Measurements from ENCODE around the gene NUTM1. TPM values are rescaled to one million over a fixed set of nuclear protein-coding genes. Genes with fewer than 3 reads are reported as not detected.

NUTM1 gene
- total RNA-seq (not detected in 2 replicates), polyA plus RNA-seq (not detected in 2 replicates), polyA minus RNA-seq (0.17 TPM in 1 of 2 replicates, not detected in the other)
- total RNA-seq (2013), result not detected

DNA sequence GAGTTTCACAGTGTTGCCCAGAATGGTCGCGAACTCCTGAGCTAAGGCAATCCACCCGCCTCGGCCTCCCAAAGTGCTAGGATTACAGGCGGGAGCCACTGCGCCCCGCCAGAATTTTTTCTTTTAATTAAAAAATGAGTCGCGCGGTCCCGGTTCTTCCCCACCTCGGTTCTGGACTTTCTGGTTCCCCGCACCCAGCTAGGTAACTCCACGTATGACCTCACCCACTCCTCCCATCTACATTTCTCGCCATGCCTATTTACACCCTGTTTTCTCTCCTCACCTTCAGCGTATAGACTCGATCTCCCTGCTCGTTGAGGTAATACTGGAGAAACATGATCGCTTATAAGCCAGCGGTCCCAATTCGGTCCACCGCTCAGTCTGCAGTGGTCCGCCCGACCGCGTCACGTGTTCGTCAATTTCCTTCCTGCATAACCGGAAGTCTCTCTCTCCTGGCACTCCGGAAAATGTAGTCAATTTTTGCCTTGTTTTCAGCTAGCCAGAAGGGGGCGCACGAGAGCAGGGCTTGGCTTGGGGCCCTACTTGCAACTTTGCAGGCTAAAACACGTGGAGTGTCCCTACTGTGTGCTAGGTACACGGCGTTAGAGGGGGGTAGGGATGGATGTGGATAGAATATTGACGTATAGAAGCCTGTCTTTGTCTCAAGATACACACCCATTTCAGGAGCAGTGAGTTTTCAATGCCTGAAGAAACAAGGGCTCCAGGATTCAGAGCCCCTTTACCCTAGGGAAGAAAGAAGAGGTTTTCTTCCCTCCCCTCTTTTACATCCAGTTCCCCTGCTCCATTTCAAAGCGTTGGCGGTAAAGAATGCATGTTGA lies at the start of gene NUTM1, which contains the start of gene NOP10:
Gene NUTM1 (plus strand): TSS at position 579 of the 839 bp plus-strand sequence. CDS start 382 bp downstream, outside the sequence.
Gene NOP10 (minus strand): TSS at position 400 of the 839 bp plus-strand sequence. CDS start 63 bp downstream, at position 337.
- H3K9me3 ChIP-seq (ENCODE audit: control extremely low read depth in 1 of 3, control insufficient read depth in 2 of 3, insufficient read depth in 1 of 3, low read length in 2 of 3), result no peaks in the 10 kb centered on the region
- Mint-ChIP-seq H3K27me3 (no peaks in the 10 kb centered on the region), H3K4me1 (peaks cover 20% of the 10 kb centered on the region), H3K27ac (peak within 1 kb of the TSS; percentile 63), H3K4me3 (peak within 1 kb of the TSS; percentile 85), H3K9me3 (ENCODE audit: insufficient read depth) (no peaks in the 10 kb centered on the region)
- no peaks in the 10 kb centered on the region for H4K20me1 ChIP-seq (ENCODE audit: control insufficient read depth, insufficient read depth, low read length, poor library complexity, severe bottlenecking)
- DNase-seq (peak; percentile 93), ATAC-seq (ENCODE audit: low read depth) (peak; percentile 85)
- 3% methylated on average over 31 of the region's 38 CpGs for WGBS (ENCODE audit: insufficient coverage)
- ChIA-PET CTCF (interaction anchor here (0.6 to 2.7 kb wide), 23 partner anchors 10 to 645 kb away, joined by 3 to 52 read pairs (median 4); partner anchors contain the start of genes EMC4, GOLGA8B, KATNBL1 and LPCAT4), POLR2A (interaction anchor here (0.7 to 2.2 kb wide), 6 partner anchors 10 to 50 kb away, joined by 6 to 23 read pairs (median 11); partner anchors contain the start of gene LPCAT4)
- peak within 1 kb of the TSS; percentile 85 for H3K9ac ChIP-seq (ENCODE audit: low read length)
- no peaks in the 10 kb centered on the region for H3K27me3 ChIP-seq (replicated peaks in 1 of 4; ENCODE audit: control extremely low read depth in 1 of 4, control insufficient read depth in 3 of 4, insufficient read depth in 4 of 4, low read length in 3 of 4)
- H3K79me2 ChIP-seq (ENCODE audit: control insufficient read depth, insufficient read depth, low read length), result peaks cover 49% of the 10 kb centered on the region
- TF ChIP-seq CTCF (IDR thresholded peaks at IDR 0.05) (peak; percentile 97), EZH2 (IDR thresholded peaks at IDR 0.05; ENCODE audit: borderline replicate concordance, insufficient read depth, low read depth, low read length, poor library complexity, severe bottlenecking) (no peak)
- H3K4me1 ChIP-seq (ENCODE audit: control insufficient read depth in 2 of 2, insufficient read depth in 2 of 2, low read length in 2 of 2), result peaks cover 16 to 18% of the 10 kb centered on the region in 2 donors
- peak within 1 kb of the TSS; percentile 79 to 81 for H3K27ac ChIP-seq (ENCODE audit: low read length in 2 of 2)
- peak within 1 kb of the TSS; percentile 89 for H2AFZ ChIP-seq (ENCODE audit: insufficient read depth, low read depth, low read length, poor library complexity, severe bottlenecking)
- H3K4me3 ChIP-seq (ENCODE audit: control extremely low read depth in 1 of 5, extremely low read depth in 1 of 5, insufficient read depth in 1 of 5, low read depth in 2 of 5, low read length in 4 of 5), result peak within 1 kb of the TSS; percentile 94 to 99 (median 98)
- intact Hi-C loops (cut with micrococcal nuclease), result loop anchor here (1.0 to 2.0 kb wide), 3 partner anchors 24 to 134 kb away; partner anchors contain the start of gene LPCAT4
- H3K36me3 ChIP-seq (replicated peaks in 1 of 2; ENCODE audit: control extremely low read depth in 1 of 2, control insufficient read depth in 1 of 2, extremely low read depth in 1 of 2, insufficient read depth in 2 of 2, low read length in 1 of 2), result peaks cover 0 to 26% of the 10 kb centered on the region in 2 experiments
- peak within 1 kb of the TSS; percentile 68 for H3K4me2 ChIP-seq (replicated peaks; ENCODE audit: low read depth, low read length, poor library complexity, severe bottlenecking)

Measured in B cell (primary cell).